NCI-H1436 treated with DMSO at 0.1 percent for 48 hours (cell line): Measurements from ENCODE around the gene CAPN7.

Source experiments
- DNase-seq: peaks from one replicate; lab custom pipeline; 2025; lab: John Stamatoyannopoulos, UW

Gene CAPN7

DNA sequence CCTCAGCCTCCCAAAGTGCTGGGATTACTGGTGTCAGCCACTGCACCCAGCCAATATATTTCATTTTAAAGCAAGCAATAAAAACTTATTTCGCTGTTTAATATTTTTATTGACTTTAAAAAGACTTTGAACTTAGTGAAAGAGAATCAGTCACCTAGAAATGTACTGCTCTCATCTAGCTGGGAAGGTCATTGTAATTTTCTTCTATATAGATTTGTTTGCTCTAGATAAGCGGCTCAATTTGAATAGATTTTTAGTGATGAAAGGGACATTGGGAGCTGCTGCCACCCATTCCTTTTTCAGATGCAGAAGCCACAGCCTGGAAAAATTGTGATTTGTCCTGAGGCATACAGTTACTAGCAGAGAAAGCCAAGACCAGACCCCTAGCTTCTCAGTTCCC, 40.1 kb downstream of the CAPN7 start:
- no peak for DNase-seq

DNA sequence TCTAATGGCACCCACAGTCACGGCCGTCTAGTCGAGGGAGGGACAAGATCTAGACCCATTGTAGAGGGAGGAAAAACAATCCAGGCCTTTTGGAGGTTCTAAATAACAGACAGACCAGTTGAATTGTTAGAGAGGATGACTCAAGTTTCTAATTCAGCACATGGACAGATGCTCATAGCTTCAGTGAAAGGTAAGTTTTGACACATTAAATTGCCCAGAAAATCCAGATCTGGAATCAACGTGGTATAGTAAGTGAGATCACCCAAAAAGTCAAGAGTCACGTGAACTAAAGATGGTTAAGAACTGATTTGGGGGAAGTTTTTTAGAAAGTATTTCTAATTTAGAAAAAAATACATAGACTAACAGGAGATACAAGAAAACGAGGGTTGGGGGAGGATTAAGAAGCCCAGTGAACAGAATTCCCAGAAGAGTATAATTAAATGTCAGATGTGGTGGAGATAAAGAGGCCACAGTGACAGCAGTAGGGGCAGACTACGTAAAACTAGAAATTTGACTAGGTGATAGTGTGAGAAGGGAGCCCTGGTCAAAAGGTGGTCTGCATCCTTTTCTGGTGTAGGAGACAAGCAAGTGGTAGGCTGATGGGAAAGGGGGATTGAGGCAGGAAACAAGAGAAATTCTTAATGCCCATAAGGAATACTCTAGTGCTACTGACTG, 47.1 kb downstream of the CAPN7 start:
- no peak for DNase-seq

DNA sequence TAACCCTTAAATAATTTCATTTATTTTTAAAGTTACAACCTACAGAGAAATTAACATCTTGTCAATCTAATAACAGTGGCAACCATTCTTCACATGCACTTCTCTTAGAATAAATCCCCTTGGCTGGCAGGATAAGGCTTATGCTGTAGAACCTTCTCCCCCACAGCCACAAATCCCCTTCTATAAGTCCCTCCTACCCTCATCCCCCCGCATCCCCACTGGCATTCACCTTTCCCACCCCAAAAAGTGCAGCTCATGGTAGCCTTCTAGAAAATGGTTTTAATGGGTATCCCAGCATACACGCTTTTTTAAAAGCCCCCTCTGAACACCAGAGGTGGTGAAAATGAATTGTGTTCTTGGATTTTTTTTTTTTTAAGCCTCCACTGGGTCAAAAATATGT, 49.2 kb downstream of the CAPN7 start:
- no peak for DNase-seq

DNA sequence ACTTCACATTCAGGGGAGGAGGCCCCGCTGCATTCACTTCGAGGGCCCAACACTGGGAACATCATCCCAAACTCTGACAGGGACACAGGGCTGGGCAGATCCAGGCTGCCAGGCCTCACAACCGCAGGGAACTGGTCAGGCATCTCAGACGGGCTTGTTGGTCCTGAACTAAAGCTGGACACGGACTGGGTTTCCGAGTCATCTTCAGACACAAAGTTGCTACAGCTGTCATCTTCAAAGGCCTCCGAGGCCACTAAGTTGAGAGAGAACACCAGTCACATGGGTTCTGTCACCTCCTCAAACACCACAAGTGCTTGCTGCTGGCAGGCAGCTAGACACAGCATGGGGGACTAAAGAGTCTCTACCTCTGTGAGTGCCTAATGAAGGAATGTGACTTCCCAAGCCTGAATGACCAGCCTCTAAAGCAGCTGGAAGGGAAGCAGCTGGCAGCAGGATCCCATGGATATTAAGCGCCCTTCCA, 50.9 kb downstream of the CAPN7 start:
- DNase-seq: no peak

DNA sequence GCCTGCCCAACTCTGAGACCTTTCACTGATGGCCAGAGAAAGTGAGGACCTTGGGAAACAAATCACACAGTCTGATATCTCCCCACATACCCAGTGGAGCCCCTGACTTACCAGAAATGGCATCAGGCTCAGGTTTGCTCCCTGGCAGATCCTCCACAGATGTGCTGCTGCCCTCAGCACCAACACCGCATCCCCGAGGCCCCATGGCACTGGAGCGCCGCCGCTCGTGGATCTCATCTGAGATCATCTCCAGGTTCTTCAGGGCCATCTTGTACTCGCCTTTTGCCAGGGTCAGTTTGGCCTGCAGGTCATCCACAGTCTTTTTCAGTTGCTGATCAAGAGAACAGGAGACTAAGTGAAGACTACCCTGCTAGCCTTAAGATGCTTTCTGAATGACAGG, 52.7 kb downstream of the CAPN7 start:
- DNase-seq: no peak

DNA sequence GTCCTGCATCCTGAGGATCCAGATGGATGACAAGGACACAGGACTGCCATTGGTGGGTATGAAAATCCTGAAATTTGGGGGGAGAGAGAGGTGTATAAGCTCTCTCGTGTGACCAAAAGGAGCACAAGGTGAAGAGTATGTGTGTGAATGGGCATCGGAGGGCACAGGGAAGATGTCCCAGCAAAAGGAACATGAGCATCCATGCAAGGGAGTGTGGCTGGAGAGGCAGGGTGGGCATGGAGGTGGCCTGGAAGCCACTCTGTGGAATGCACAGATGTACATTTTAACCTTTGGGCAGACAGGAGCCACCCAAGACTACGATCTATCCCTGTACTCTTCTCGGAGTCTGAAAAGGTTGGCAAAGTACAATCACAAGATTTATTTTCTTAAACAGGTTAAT, 54.5 kb downstream of the CAPN7 start:
- no peak for DNase-seq

DNA sequence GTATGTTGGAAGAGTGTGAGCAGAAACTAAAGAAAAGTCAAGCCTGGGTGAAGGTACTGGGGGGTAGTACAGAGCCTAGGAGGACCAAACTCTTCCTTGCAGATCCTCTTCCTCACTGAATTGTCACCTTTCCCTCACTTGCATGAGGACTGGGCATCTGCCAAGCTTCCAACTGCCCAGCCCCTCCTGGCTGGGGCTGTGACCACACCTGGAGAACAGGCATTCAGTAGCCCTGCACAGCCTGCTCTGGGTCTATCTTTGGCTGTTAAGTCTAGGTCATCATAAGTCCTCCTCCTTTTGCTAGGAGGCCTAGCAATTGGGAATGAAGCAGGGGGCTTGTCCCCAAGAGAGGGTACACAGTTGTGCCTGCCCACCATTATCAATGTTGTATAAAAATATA, 55.2 kb downstream of the CAPN7 start:
- no peak for DNase-seq

DNA sequence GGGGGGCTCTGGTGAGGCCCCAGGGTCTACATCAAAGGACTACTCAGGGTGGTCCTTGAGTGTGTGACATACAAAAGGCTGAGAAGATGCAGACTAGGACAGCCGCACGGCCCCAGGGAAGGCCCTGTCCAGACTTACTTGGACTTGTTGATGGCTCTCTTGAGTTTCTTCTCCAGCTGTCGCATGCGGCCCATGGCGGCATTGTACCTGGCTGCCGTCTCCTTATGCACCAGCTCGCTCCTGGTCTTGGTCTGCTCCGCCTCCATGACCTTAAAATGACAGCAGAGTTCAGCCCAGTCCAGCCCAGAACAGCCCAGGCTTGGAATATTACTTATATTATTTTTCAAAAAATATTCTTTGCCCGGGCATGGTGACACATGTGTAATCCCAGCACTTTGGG, 56.0 kb downstream of the CAPN7 start:
- DNase-seq: no peak

DNA sequence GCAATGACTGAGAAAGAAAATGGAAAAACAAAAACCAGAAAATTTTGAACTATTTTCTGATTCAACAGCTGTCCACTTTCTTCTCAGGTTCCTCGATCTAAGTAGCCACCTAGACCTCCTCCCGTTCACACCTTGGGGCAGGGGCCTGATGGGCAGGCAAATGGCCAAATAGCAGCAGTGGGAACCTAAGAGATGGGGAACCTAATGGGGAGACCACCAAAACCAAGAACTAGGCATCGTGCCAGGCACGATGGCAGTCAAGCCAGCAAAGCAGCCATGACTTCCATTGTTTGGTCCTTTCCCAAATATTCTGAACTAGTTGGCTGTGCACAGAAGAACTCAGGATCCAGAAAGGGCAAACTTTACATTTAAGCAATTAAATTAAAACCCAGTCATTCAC, 57.1 kb downstream of the CAPN7 start:
- no peak for DNase-seq

DNA sequence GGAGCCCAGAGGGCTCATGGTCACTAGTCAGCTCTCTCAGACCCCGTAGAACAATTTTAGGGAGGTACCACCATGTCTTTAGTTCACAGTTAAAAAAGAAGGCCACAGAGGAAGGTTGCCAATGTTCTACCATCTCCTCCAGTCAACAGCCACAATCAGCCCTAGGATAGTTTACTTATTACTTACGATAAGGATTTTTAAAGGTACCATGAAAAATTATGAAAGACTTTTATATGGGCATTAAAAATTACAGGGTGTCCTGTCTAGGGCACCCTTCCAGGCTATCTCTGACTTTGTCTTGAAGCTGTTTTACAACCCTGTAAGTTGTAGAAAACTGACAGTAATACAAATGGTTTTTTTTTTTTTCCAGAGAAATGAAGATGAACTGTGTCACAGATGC, 57.9 kb downstream of the CAPN7 start:
- DNase-seq: no peak

DNA sequence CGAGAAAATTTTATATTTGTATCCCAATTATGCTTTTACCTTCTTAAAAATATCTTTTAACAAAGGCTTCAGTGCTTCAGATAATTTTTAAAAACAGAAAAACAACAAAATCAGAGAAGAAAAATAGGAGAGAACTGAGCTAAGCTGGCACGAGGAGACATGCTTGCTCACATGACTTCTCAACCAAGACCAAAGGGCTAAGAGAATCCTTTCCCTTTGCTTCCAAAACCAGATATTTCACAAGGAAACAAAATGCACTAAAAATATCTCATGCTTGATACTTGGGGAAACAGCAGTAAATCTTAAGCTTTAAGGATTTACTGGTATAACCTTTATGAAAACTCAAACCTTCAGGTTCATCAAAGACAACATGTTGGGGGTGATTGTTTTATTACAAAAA, 58.4 kb downstream of the CAPN7 start:
- no peak for DNase-seq

DNA sequence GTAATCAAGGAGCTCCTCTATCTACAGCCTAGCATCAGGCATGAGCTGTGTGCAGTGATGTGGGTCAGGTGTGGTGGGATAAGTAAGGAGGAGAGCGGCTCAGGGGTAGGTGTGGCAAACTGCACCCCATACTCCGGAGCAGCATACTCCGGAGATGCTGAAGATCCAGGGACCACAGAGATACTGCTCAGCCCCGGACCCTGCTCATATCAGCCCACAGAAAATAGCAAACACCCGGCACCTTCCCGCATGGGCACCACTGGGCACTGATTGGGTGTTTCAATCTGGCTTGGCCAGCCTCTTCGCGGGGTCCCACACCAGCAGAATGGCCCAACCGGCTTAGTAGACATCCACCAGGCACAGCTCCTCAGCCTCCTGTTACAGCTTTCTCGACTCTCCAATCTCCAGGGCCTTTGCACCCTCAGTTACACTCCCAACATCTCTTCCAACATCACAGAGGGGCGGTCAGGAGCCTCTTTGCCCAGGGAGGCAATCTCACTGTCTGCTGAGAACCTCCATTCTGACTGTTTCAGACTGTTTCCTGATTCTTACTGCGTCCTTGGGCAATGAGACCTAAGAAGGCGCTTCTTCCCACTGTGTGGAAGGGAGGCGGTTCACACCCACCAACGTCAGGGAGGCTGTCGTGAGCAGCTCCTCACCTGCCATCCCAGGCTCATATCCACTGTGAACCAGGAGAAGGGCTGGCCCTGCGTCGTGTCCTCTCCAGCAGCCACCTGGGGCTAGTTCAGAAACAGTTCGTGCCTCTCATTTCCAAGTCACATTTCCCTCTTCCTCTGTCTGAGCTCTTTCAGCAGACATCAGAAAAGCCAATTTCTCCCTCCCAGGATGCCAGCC, 59.8 kb downstream of the CAPN7 start:
- no peak for DNase-seq

DNA sequence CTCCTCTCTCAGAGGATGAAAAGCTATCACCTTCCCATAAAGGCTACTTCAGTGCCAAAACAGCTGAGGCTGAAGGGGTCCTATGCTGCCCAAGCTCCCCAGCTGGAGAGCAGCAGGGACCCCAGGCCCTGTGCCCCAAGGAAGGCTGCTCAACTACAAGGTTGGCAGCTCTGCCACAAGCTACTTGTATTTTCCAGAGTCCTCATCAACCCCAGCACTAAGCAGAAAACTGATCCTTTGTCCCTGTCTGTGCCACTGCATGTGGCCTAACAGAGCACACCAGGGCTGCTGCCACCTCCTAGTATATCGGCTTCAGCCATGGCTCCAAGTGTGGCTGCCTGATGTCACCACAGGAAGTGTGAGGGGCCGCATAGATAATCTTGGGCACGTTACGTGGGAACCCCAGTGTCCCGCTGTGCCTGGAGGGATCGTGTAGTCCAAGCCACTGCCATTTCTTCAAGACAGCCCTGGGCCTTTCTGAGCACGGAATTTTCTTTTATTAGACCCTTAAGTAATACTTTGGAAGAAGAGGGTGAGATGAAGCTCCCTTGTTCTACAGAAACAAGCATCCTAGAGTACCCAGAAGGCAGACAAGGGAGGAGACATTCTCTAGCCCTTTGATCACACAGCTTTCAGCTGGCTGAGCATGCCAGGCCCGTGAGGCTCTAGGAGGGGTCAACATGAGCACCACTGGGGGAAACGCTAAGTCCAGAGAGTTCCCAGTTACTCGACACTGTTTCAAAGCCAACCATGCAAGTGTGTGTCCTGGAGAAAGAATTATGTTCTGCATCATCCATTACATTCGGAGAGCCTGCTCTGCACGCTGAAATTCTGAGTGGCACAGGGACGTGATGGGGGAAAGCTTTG, 60.7 kb downstream of the CAPN7 start:
- DNase-seq: no peak

DNA sequence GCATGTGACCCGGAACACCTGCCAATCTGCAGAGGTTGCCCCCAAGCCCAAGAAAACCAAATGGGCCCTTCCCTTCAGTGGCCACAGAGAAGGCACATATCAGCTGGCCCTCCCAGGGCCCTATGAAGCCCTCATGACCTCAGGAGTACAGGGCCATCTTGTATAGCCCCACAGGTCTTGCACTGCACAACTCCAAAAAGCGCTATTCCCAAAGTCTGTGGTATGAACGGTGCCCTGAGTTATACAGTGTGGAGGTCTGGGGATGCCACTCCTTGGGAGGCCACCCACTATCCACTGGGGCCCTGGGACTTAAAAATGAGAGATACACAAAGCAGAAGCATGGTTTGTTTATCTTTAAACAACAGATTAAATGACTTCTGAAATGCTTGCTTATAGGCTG, 61.5 kb downstream of the CAPN7 start:
- DNase-seq: no peak

DNA sequence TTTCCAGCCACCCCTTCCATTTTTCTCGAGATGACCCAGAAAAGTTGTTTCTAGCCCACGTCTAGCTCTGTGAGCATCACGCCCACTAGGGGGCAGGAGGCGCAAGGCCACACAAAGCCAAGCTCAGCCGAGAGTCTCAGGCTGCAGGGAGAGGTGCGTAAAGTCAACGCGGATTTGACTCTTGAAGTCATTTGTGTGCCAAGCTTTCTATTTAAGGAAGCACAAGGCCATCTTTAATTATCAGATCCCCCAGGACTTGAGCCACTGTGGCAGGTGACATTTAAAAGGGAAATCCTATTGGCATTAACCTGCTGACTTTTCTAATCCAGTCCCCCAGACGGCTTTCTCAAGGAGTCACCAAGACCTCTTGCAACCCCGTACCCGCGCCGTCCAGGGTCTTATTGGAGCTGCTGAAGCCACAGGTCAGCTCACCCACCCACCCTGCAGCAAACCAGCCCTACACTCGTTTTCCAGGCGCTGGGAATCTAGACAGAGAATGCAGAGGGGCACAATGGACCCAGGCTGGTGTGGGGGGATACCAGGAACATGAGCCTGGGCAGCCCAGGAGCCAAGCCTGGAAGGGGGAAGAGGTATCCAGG, 62.1 kb downstream of the CAPN7 start:
- peak; percentile 2 for DNase-seq

DNA sequence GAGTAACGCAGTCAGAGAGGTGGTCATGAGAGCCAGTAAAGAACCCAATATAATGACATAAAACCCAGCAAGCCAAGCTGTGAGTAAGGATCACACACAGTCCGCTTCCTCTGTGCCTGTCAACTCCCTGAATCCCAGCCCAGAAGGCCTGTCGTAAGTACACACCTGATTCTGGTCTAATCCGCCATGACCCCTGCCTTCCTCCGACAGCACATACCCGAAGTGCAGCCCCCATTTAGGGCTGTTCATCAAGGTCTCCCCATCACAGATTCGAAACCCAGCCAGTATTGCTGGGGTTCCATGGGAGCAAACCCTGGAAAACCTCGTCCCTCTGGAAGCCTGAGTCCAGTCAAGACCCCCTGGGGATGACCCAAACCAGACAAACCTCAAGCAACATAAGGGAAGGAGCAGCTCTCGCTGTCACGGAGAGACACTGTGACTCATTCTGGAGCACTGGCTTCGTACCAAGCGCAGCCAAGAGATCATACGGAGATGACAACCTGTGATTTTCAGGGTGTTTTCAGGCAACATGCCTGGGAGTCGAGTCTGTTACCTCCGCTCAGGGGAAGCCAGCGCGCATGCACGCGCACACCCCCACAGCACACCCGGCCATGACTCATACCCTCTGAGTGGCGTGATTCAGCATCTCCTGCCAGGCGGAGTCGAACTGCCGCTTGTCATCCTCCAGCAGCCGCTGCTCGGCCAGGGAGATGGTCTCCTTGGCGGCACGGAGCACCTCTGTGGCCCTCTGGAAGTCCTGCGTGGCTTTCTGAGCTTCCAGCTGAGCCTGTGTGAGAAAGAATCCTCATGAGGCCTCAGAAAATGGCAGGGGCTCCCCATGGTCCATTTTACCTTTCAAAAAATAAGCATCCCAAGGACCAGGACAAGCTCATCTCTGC, 63.3 kb downstream of the CAPN7 start:
- DNase-seq: no peak

DNA sequence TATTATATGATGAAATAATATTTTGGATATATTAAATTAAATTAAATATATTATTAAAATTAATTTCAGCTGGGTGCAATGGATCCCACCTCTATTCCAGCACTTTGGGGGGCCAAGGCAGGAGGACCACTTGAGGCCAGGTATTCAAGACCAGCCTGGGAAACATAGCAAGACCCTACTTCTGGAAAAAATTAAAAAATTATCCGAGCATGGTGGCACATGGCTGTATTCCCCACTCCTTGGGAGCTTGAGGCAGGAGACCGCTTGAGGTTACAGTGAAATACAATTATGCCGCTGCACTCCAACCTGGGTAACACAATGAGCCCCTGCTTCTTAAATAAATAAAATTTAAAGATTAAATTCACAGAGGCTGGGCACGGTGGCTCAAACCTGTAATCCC, 65.0 kb downstream of the CAPN7 start:
- no peak for DNase-seq

DNA sequence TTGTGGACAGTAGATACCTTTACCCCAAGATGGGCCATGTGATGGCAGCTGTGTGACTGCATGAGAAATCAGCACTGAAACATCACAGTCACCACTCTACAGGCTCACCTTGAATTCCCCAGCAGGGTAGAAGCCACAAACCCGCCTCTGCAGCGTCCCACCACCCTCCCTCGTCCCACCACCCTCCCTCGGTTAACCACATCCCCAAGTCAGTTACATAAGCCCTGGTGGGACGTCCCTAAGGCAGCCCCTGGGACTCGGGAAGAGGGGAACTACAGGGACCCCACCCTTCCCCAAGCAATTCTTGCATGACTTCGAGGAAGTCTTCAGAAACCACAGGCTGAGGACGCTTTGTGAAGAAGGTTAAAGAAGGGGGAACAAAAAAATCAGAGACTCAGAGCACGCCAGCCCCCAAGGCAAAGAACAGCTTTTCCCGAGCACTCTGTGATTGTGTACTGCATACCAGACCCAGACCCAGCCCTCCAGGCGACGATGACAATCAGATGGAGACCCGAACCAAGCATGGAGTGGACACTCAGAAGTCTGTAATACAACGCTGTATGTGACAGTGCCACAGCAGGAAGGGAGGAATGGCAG, 65.8 kb downstream of the CAPN7 start:
- DNase-seq: no peak

DNA sequence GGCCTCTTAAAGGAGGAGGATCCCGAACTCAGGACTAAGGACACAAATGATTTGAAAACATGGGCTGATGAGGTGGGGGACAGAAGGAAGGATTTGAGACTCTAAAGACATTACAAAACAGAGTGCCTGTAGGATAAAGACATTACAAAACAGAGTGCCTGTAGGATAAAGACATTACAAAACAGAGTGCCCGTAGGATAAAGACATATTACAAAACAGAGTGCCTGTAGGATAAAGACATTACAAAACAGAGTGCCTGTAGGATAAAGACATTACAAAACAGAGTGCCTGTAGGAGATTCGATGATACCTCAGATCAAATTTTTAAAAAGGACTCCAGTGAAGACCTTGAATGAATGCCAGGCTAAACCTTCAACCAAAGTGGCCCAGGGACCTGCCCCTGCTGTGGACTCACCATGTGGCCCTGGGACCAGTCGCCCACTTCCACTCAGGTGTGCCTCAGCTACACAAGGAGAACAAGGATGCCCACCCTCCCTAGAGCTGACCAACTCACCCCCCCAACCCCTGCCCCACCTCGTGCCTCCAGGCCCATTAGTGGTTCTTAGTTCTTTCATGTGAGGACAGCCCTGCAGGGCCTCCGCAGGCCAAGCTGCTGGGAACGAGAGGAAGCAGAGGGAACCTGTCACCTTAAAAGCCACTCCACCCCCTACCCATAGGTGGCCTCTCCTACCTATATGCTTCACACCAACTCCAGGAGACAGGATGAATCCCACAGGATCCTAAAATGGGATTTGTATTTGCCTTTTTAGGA, 66.6 kb downstream of the CAPN7 start:
- DNase-seq: no peak

DNA sequence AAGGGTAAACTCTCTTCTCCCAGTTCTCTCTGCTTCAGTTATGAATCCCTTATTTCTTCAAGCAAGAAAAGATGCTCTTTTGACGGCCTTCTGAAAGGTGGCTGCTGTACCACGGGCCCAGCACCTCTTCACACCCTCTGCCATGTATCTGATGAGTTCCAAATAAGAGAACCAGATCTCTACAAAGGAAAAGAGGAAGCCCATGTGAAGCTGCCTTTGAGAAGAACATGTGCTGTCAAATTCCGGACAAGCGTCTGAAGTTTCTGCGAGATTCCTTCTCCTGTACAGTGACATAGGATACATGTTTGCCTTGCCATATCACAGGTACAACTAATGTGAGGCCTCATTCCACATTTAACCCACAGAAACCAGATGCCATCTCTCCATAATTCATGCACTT, 67.2 kb downstream of the CAPN7 start:
- DNase-seq: no peak
